PC-9 (cell line): ENCODE data around the gene SPATA6. TPM values are rescaled to one million over a fixed set of nuclear protein-coding genes. Genes with fewer than 3 reads are reported as not detected.
A peak's percentile ranks its signal among the peaks of the same experiment; 100 is the strongest.
"Not testable (repeated sequence)": the region's sequence is repeated elsewhere in the genome, so short reads cannot be mapped to it uniquely, and the experiment has no call there.

ENCODE experiments used
- BruUV-seq: library from RNA; stranded (reverse); fragments of 400-500 nt; replicated peaks from 2 replicates; lab custom pipeline; 2021; lab: Mats Ljungman, UMichigan
- CTCF ChIA-PET: fragments of 300-600 bp; sonication (Branson Sonifier 250); formaldehyde crosslinking; loops from one replicate; lab custom pipeline; 2022; ENCODE audit warnings: antibody characterized with exemption; lab: Charles Lee
- POLR2A ChIA-PET: fragments of 300-600 bp; sonication (Branson Sonifier 250); formaldehyde crosslinking; loops from one replicate; lab custom pipeline; 2022; ENCODE audit warnings: antibody characterized with exemption; ENCODE audit not compliant: unreplicated experiment; lab: Charles Lee
- DNase-seq, 2 experiments: peaks; one replicate each; pipeline versions ENCODE4 v3.0.0 to v3.0.0-alpha.2; 2015 to 2022; ENCODE audit warnings: mixed read lengths in 1 of 2
- H2AFZ ChIP-seq: fragments of 200-600 bp; sonication (generic); 2 replicates; pipeline ENCODE4 v1.8.1; 2017; ENCODE audit warnings: antibody characterized with exemption
- H3F3A ChIP-seq: fragments of 200-600 bp; sonication (generic); 2 replicates; pipeline ENCODE4 v1.8.1; 2017; ENCODE audit warnings: antibody characterized with exemption, mild to moderate bottlenecking, low read depth; ENCODE audit not compliant: insufficient read depth
- H3K27ac ChIP-seq: fragments of 200-600 bp; sonication (generic); 2 replicates; pipeline ENCODE4 v1.6.1; 2016; ENCODE audit warnings: mixed run types
- H3K27me3 ChIP-seq: fragments of 200-600 bp; sonication (generic); 2 replicates; pipeline ENCODE4 v1.6.1; 2016; ENCODE audit warnings: low read depth, mixed run types; ENCODE audit not compliant: insufficient read depth
- H3K36me3 ChIP-seq: fragments of 200-600 bp; sonication (generic); 2 replicates; pipeline ENCODE4 v1.6.1; 2016; ENCODE audit warnings: low read depth, mixed run types
- H3K4me1 ChIP-seq: fragments of 200-600 bp; sonication (generic); replicated peaks from 2 replicates; pipeline ENCODE4 v1.6.1; 2016; ENCODE audit warnings: mixed run types; ENCODE audit not compliant: insufficient read depth
- H3K4me2 ChIP-seq: fragments of 200-600 bp; sonication (generic); 2 replicates; pipeline ENCODE4 v1.6.1; 2017; ENCODE audit warnings: mixed run types
- H3K4me3 ChIP-seq: fragments of 200-600 bp; sonication (generic); 2 replicates; pipeline ENCODE4 v1.6.1; 2016; ENCODE audit warnings: mixed run types
- H3K79me2 ChIP-seq: fragments of 200-600 bp; sonication (generic); 2 replicates; pipeline ENCODE4 v1.6.1; 2017; ENCODE audit warnings: low read depth, mixed run types
- H3K9me2 ChIP-seq: fragments of 200-600 bp; sonication (generic); 2 replicates; pipeline ENCODE4 v1.8.1; 2017; ENCODE audit warnings: mild to moderate bottlenecking; ENCODE audit not compliant: insufficient read depth
- H3K9me3 ChIP-seq: fragments of 200-600 bp; sonication (generic); 2 replicates; pipeline ENCODE4 v1.8.1; 2016; ENCODE audit warnings: low read depth; ENCODE audit not compliant: insufficient read depth
- H4K20me1 ChIP-seq: fragments of 200-600 bp; sonication (generic); 2 replicates; pipeline ENCODE4 v1.8.1; 2017; ENCODE audit not compliant: insufficient read depth
- CTCF ChIP-seq: fragments of 200-600 bp; sonication (generic); conservative IDR thresholded peaks from 2 replicates; pipeline ENCODE4 v1.6.1; 2017; ENCODE audit warnings: mixed run types, antibody characterized with exemption, mild to moderate bottlenecking, moderate library complexity
- EZH2 ChIP-seq: fragments of 200-600 bp; sonication (generic); IDR thresholded peaks from 2 replicates; pipeline ENCODE4 v1.8.0; 2017; ENCODE audit warnings: antibody characterized with exemption, low read depth
- intact Hi-C: fragments of 100-400 bp; cut with micrococcal nuclease; formaldehyde crosslinking; loops from one replicate; pipeline ENCODE4 v1.10.0; 2022; ENCODE audit not compliant: unreplicated experiment
- total RNA-seq: library from RNA; stranded (reverse); gene quantifications from 2 replicates; pipeline ENCODE4 v1.2.3, GENCODE V29; 2021

Gene SPATA6
- total RNA-seq, 1 experiment from 2014 or later = not detected

DNA sequence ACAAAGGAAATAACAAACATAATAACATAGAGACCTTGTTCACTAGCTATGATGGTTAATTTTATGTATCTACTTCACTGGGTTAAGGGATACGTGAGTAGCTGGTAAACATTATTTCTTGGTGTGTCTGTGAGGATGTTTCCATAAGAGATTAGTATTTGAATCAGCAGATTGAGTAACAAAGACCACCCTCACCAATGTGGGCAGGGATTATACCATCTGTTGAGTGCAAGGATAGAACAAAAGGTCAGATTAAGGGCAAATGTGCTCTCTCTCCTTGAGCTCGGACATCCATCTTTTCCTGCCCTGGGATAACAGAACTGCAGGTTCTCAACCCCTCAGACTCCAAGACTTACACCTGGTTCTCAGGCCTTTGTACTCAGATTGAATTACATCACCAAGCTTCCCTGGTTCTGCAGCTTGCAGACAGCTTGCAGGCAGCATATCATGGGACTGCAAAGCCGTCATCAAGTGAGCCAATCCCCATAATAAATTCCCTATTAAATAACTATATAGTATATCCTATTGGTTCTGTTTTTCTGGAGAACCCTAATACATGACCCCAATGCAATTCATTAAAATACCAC lies 9.2 kb downstream of the SPATA6 start:
- intact Hi-C loops = no loop called here

DNA sequence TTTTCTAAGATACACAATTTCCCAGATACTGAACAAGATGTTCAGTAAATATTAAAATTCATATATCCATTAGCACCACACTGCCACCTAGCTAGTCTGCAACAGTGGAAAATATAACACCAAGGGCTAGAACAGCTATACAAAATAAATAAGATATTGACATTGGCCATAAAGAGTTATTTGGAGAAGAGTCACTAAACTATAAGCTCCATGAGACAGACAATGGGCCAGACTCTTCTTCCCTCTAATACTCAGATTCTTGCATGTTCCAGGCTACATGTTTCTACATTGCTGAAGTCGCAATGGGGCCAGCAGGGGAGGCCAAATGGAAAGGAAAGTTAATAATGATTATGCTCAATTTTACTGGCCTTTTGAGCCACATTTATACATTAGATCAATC lies 21.5 kb downstream of the SPATA6 start:
- Histone ChIP-seq H3K4me2 (no peak overlapping the region), H3K9me3 (no peaks in the 10 kb centered on the region), H2AFZ (no peak overlapping the region), H4K20me1 (no peaks in the 10 kb centered on the region), H3K27ac (no peak overlapping the region), H3K79me2 (no peaks in the 10 kb centered on the region), H3K36me3 (no peaks in the 10 kb centered on the region), H3K4me3 (no peak overlapping the region), H3K4me1 (no peaks in the 10 kb centered on the region), H3K27me3 (no peaks in the 10 kb centered on the region), H3F3A (no peaks in the 10 kb centered on the region), H3K9me2 (no peaks in the 10 kb centered on the region)
- DNase-seq = no peak
- no TSS peak for BruUV-seq
- no peak for TF ChIP-seq EZH2
- peak; percentile 34; the same call in 1 of the 2 replicates for TF ChIP-seq CTCF
- intact Hi-C loops = no loop called here
- CTCF ChIA-PET = no interaction called here
- POLR2A ChIA-PET = no interaction called here

More for the DNA sequence above, 9.2 kb downstream of the SPATA6 start:
- no peak for DNase-seq
- ChIA-PET CTCF (no interaction called here), POLR2A (no interaction called here)
- Histone ChIP-seq H3K27me3 (no peaks in the 10 kb centered on the region), H3K4me1 (no peaks in the 10 kb centered on the region), H3K79me2 (no peaks in the 10 kb centered on the region), H3F3A (no peaks in the 10 kb centered on the region), H4K20me1 (no peaks in the 10 kb centered on the region), H3K36me3 (no peaks in the 10 kb centered on the region), H3K9me3 (no peaks in the 10 kb centered on the region), H3K27ac (no peak overlapping the region), H3K4me3 (no peak overlapping the region), H2AFZ (no peak overlapping the region), H3K4me2 (no peak overlapping the region), H3K9me2 (no peaks in the 10 kb centered on the region)
- TF ChIP-seq EZH2 (no peak), CTCF (no peak)
- no TSS peak for BruUV-seq

GRCh38 chr1:48448932-48449331 lies 23.1 kb downstream of the SPATA6 start:
- H3K9me2 ChIP-seq = no peaks in the 10 kb centered on the region
- POLR2A ChIA-PET = no interaction called here

GRCh38 chr1:48444186-48444585 lies 27.8 kb downstream of the SPATA6 start:
- H3K27ac ChIP-seq, H4K20me1 ChIP-seq, H3K4me3 ChIP-seq, CTCF ChIA-PET, intact Hi-C loops, H3K27me3 ChIP-seq, H3K4me2 ChIP-seq, H2AFZ ChIP-seq, H3K4me1 ChIP-seq, H3K36me3 ChIP-seq, H3K9me3 ChIP-seq, H3K9me2 ChIP-seq, H3K79me2 ChIP-seq, DNase-seq, BruUV-seq, H3F3A ChIP-seq, POLR2A ChIA-PET: not testable (repeated sequence)

More at GRCh38 chr1:48448932-48449331, 23.1 kb downstream of the SPATA6 start:
- Histone ChIP-seq H3K36me3 (no peaks in the 10 kb centered on the region), H3K79me2 (no peaks in the 10 kb centered on the region), H3K4me1 (no peaks in the 10 kb centered on the region), H3K4me3 (no peak overlapping the region), H3K4me2 (no peak overlapping the region), H2AFZ (no peak overlapping the region), H4K20me1 (no peaks in the 10 kb centered on the region), H3K27me3 (no peaks in the 10 kb centered on the region), H3K9me3 (no peaks in the 10 kb centered on the region), H3K27ac (no peak overlapping the region), H3F3A (no peaks in the 10 kb centered on the region)
- no peak for DNase-seq
- no TSS peak for BruUV-seq
- intact Hi-C loops = no loop called here
- TF ChIP-seq CTCF = no peak
- TF ChIP-seq EZH2 = no peak
- CTCF ChIA-PET = interaction anchor here (0.9 kb wide), 1 partner anchor 744 kb away, joined by 3 read pairs; no protein-coding TSS in a partner anchor
